NCI-H2227 (cell line): ENCODE data around the gene C10orf53.
"Not testable (repeated sequence)": the region's sequence is repeated elsewhere in the genome, so short reads cannot be mapped to it uniquely, and the experiment has no call there.

Experiments
- DNase-seq: peaks from one replicate; lab custom pipeline; 2025; ENCODE audit not compliant: unreplicated experiment; lab: John Stamatoyannopoulos, UW

Gene C10orf53

DNA sequence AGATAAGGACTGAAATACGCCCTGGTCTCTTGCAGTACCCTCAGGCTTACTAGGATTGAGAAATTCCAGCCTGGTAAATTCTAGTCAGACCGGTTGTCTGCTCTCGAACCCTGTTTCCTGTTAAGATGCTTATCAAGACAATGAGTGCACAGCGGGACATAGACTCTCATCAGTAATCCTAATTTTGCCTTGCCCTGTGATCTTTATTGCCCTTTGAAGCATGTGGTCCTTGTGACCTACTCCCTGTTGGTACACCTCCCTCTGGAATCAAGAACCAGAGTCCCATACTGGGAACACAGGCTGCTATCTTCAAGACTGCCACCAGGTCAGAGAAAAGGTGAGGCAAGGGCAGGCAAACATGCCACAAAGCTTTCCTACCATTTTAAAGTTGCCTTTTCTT is 7.2 kb downstream of the C10orf53 start:
- DNase-seq, result no peak

DNA sequence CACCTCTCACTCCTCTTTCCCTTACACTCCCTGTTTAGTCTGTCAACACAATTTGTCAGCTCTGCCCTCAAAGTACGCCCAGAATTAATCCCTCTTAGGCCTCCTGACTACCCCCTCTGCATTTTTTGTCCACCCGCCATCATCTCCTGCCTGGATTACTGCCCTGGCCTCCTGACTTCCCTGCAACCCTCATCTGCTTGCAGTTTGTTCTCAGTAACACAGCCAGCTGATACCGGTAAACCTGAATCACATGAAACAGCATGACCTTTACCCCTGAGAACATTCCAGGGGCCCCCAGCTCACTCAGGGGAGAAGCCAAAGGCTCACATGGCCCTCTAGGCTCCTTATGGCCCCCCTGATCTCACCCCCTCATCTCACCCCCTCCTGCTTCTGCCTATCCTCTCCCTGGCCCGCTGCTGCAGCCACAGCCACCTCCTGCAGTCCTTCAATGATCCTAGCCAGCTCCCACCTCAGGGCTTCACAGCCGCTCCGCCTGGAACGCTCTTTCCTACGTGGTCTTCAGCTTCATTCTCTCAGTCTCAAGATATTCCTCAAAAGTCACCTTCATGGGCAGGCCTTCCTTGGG is 8.9 kb downstream of the C10orf53 start:
- DNase-seq, result no peak

DNA sequence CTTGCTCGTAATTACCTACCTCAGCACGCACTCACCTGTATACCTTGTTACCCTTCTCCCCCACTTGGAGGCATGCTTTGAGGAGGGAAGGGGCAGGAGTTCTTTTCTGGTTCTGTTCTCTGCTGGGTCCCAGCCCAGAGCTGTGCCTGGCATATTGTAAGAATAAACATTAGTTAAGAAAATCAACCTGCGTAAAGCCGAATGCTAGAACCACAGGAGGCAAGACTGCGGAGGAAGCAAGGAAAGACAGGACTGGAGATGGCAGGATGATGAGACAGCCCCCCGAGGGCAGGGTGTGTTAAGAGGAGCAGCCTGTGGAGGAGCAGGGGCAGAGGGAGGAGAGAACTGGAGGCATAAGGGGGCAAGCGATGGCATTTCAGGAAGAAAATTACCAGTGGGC is 9.5 kb downstream of the C10orf53 start:
- no peak for DNase-seq

DNA sequence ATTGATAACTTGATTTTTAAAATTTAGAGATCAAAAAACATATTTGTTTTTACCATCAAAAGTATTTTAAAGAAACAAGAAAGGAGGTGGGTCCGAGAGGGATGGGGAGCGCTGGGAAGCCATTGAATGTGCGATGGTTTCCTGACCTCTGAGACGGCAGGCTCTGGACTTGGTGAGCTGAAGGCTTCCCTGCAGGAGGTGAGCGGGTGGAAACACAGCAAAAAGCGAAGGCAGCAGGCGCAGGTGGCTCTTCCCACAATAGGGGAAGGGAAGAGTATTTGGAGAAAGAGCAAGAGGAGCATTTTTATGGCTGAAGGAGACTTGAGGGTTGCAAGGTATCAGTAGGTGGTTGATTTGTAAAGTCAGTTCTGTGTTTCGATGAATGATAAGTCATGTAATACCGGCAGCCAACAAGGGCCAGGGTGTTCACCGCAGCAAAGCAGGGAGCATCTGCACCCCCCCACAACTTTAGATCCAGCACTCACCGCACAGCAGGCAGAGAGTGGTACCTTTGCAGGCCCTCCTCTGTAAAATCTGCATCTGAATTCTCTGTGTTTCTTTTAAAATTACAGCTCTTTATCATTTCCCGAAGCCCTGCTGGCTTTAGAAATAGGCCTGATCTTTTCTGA is 10.5 kb downstream of the C10orf53 start:
- no peak for DNase-seq

DNA sequence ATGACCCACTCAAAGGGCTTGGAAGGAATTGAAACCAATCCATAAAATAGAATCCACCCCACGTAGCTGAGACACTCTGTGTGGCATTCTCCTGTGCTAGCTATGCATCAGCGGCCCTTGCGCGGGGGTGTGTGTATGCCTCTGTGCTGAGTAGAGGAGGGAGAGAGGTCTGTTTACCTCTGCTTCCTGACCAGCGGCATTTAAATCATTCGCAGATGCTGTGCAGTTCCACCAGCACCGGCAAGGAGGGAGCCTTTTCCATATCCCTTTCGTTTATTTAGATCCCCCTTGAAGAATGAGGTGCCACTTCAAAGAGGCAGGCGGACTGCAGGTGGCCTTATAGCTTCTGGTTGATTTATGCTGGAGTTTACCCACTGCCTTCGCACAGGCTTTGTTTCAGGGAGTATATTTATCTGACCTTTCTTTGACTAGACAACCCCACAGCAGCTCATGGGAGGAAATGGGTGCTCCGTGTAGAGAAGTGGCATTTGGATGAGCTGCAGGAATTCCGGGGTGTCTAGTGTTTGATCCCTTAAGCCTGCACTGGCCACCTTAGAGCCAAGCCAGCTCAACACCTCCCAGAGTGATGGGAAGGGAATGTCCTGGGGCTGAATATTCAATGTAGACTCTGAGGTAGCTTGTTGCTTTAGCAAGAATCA is 11.4 kb downstream of the C10orf53 start:
- peak; percentile 10 for DNase-seq

DNA sequence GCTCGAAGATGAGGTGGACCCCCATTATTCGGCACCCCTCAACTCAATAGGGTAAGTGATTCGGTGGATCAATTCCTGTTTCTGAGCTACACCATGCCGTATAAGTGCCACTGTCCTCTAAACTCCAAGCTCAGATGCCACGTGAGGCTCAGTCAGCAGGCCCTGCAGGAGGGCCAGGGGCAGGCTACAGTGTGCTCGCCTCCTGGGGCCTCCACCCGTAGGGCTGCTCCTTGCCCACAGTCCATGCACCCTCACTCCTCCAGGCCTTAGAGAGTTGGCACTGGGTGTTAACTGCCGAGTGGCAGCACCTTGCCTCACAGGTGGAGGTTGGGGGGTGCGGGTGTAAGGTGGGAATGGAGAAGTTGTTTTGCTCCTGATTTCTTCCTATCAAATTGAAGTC is 12.1 kb downstream of the C10orf53 start:
- no peak for DNase-seq

DNA sequence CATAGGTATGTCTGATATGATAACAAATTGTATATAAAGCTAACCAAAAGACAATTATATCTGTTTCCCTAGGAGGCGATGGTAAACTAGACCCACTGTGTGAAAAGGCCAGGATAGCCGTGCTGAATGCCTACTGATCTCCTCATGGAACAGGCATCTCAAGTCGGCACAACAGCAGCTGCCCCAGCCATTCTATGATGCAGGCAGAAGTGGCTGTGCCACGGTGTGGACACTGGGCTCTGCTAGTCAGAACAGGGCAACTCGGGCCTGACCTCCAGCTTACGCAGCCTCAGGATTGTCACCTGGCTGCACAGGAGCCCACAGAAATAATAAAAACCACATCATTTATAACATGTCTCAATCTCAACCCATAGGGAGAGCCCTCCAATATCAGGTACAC is 15.0 kb downstream of the C10orf53 start:
- no peak for DNase-seq

DNA sequence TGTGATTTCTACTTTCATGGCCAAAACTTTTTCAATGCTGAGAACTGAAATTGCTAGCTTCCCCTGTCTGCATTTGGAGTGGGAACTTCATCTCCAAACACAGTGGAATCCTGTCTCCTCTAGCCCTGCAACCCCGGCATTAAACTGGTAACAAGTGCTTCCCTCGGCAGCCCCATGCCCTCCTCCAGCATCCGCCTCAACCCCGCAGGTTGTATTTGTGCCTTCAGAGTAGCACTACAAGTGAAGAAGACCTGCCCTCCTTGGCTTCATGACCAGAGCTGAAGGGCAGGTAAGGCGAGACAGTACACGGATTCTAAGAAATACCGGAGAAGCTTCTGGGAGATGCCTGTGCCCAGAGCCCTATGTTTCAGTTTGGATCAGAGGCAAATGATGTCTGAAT is 16.9 kb downstream of the C10orf53 start:
- DNase-seq, result no peak

DNA sequence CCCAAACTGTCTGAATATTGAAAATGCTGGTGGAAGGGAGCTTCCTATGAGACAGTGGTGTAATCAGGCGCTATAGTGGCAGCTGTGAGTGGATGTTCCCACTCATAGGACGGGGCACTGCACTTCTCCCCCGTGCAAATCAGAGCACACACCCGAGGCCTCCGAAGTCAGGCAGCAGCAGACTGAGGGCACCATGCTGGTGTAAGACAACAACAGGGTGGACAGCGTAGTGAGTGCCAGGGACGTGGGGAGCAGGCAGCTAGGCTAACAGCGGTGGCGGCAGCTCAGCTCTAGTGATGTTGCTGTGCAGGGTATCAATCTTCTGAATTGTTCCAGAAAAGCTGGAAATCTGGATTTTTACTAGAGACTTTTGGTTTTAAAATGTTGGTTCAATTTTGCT is 19.2 kb downstream of the C10orf53 start:
- no peak for DNase-seq

DNA sequence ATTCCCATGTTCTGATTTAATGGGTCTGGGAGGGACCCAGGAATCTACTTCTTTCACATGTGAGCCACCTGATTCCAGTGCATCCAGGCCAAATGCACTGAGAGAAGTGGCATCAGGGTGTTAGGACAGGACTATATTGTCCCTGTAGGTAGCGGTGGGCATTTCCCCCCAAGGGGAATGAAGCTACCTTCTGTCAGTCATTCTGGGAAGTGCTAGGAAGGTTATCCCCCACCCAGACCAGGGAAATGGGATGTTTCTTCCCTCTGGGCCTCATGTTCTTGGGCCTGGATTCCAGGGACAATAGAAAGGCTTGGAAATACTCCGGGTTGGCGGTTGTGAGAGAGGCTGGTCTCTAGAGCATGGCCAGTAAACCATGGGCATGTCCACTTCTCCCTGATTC is 20.8 kb downstream of the C10orf53 start:
- DNase-seq, result no peak

DNA sequence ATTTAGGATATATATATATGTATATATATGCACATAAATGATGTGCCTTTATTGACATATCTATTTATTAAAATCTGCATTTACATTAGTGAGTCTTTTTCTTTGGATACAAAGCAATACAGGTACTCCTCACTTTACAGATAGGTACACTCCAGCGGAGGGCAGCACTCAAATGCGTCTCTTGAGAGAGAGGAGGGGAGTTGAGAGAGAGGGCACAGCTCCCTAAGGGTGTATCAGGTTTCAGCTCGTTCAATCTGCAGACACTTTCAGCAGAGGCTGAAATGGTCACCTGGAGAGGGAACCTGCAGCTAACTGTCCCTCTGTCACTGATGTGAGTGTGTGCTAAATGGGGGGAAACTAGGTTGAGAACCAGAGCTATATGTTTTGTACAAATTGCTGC is 21.5 kb downstream of the C10orf53 start:
- no peak for DNase-seq

DNA sequence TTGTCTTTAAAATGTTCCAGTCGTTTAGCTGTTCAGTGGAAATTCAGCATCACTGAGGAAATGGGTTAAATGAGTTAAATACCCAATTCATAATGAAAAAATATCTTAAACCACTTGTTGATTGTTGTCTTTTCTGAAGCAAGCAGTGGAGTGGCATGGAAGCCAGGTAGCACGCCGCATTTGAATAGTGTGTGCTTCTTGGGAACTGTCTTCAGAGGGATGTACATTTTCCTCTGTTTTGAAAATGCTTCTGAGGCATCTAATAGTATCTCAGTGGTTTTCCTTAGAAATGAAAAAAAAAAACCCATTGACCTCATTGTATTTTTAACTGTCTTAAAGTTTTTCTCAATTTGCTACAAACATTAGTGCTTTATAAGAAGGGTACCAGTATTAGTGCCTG is 28.1 kb downstream of the C10orf53 start:
- no peak for DNase-seq

DNA sequence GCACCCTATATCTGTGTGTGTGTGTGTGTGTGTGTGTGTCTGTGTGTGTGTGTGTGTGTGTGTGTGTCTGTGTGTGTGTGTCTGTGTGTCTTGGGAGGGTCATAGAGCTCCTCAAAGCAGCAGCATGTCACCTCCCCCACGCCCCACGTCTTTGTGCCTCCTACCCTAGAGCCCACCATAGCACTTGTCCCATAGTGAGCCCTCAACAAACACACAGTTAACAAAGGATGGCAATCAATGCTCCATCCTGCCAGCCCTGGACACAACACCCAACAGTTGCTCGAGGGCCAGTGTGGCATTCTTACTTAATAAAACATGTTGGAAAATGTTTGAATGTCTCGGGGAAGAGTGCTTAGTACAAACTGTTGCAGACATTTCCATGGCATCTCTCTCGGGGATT is 30.5 kb downstream of the C10orf53 start:
- no peak for DNase-seq

DNA sequence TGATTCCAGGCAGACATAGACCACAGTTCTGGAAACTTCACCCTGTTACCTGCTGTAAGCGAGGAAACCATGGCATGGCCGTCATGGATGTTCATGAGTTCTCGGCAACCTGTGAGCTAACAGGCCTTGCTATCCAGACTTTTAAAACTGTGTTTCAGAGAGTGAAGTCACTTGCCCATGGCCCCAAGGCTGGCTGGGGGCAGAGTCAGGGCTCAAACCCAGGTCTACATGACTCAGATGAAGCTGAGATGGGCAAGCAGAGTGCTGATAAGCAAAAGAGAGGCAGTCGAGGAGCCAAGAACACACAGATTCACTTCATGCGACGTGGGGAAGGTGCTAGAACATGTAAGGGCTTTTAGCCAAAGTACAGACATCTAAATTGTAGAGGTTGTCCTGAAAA is 31.5 kb downstream of the C10orf53 start:
- no peak for DNase-seq

DNA sequence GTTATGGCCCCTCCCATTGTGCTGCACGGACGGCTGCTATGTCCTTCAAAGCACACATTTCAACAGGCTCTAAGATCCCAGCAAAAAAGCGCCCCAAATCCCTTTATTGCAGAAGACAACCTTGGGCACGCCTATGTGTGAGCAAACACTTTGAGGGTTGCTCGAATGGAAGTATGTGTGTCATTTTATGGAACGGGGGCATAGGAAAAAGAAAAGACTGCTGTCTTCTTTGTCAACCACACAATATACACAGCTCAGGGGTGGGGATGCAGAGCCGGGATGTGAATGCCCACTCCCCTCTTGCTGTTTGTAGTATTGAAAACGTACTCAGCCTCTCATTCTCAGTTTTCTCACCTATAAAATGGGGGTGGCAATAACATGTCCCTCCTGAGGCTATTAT is 32.0 kb downstream of the C10orf53 start:
- no peak for DNase-seq

DNA sequence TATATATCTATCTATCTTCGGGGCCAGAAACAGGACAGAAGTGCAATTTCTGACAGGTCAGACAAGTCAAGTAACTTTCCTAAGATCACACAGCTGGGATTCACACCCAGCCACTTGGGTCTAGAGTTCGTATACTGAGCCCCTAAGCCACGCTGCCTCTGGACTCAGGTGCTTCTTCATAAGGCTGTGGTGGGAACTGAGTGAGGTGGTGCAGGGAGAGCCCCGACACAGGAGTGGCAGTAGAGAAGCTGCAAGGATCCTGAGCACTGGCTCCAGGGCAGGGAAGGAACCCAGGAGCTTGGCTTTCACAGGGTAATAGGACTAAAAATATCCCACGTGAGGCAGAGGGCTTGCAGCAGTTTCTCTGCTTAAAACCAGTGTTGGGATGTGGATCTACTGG is 33.8 kb downstream of the C10orf53 start:
- no peak for DNase-seq

DNA sequence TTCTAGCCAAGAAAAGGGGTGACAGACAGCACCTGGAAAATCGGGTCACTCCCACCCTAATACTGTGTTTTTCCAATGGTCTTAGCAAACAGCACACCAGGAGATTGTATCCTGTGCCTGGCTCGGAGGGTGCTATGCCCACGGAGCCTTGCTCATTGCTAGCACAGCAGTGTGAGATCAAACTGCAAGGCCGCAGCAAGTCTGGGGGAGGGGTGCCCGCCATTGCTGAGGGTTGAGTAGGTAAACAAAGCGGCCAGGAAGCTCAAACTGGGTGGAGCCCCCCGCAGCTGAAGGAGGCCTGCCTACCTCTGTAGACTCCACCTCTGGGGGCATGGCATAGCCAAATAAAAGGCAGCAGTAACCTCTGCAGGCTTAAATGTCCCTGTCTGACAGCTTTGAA is 35.7 kb downstream of the C10orf53 start:
- not testable (repeated sequence) for DNase-seq

DNA sequence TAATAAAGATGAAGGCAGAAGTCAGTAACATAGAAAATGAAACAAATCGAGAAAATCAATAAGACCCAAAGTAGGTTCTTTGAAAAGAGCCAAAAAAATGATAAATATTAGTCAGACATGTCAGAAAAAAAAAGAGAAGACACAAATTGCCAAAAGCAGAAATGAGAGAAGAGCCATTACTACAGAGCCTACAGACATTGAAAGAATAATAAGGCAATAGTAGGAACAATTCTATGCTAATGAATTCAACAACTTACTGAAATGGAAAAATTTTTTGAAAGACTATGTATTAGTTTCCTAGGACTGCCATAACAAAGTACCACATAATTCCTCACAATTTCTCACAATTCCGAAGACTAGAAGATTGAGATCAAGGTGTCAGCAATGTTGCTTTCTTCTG is 47.1 kb downstream of the C10orf53 start:
- DNase-seq, result no peak

DNA sequence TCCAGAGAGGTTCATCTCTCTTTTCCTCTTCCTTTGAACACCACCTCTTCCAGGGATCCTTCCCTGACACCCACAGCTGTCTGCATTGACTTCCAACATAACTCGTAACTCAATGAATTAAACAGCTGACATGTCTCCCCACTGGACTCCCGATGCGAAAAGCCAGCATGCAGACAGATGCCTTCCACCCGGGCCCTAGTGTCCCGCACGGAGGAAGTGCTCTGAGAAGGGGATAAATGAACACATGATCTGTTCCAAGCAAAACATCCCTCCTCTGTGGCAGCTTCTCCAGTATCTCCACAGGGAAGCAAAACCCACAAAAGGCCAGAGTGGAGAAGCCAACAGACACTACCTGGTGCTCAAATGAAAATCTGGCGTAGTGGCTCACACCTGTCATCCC is 54.4 kb downstream of the C10orf53 start:
- no peak for DNase-seq

DNA sequence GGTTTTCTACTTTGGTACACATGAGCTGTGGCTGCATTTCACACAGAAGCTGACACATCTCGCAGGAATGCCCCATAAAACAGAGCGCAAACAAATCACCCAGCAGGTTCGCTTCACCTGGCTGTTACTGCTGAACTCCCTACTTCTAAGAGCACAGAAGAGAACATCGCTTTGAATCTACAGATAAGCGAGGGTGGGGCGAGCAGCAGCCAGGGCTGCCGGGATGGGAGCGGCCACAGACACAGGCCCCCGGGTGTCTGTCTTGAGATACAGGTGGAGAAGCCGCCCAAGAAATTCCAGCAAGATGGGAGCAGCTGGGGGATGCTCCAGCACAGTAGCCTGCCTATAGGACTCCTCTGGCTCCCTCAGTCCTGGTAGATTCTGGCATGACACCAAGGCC is 55.2 kb downstream of the C10orf53 start:
- DNase-seq, result no peak

DNA sequence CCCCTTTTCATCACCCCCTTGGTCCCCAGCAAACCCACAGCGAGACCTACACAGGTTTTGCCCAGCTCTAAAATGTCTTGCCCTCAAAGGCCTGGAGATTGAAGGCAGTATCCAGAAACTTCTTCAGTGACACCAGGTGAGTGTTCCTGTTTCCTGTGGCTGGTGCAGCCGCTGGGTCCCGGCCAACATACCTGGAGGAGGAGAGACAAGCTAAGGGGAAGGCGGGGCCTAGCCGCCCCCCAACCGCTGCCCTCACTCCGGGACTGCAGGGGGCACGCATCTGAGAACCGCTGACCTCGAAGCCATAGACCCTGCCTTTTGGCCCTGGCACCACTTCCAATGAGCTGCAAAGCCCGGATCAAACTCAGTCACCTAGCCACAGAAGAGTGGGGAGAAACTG is 55.7 kb downstream of the C10orf53 start:
- no peak for DNase-seq

DNA sequence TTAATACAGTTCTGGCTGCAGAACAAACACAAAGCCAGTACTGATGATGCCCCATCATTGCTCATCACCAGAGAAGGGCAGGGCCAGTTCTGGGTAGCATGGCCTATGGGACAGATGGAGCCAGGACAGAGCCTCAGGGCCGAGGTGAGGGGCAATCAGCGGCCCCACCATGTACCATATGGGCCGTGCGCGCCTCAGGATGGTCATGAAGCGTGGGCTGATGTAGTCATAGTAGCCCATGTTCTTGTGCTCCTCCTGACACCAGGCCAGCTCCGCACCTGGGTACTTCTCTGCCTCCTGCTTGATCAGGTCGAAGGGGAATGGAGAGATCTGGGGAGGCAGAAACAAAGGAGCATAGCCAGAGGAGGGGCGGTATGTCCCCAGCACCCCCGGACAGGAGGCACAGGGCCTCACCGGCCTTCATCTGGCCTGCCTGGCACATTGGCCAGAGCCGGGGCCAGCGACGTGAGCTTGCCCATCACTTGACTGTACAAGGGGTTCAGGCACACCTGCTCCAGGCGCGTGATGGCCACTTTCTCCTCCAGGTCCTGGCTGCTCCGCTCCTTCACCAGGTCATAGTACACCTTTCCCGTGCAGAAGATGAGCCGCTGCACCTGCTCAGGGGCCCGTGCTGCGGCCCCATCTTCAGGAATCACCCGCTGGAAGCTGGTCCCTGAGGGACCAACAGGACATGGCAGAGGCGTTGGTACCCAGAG is 56.6 kb downstream of the C10orf53 start:
- DNase-seq, result no peak
